ENCODE measurements around the gene FAM131A. TPM values are rescaled to one million over a fixed set of nuclear protein-coding genes. Genes with fewer than 3 reads are reported as not detected.

FAM131A gene
- polyA plus RNA-seq, 4 donors = 9.7 to 13.1 (median 10.8) TPM

GRCh38 chr3:184368116-184368515, 30.7 kb downstream of the FAM131A start:
- no peak overlapping the region for H3K4me3 ChIP-seq (ENCODE audit: low read depth in 1 of 3, low read length in 3 of 3)
- WGBS, 3 donors = 84 to 89% (median 84%) methylated on average over 9 of the region's 9 CpGs
- FAIRE-seq = no peak
- H3K9me3 ChIP-seq (ENCODE audit: control insufficient read depth in 2 of 2, insufficient read depth in 1 of 2, low read depth in 1 of 2, low read length in 1 of 2) = no peaks in the 10 kb centered on the region
- DNase-seq = no peak
- H3K27ac ChIP-seq (ENCODE audit: low read depth in 1 of 3, low read length in 2 of 3) = no peak overlapping the region
- peaks cover 5 to 36% (median 12%) of the 10 kb centered on the region in 3 donors for H3K36me3 ChIP-seq (ENCODE audit: control insufficient read depth in 3 of 3, insufficient read depth in 2 of 3, low read depth in 1 of 3, low read length in 3 of 3)
- peaks cover 0 to 34% (median 8%) of the 10 kb centered on the region in 3 donors for H3K4me1 ChIP-seq (ENCODE audit: control insufficient read depth in 3 of 3, insufficient read depth in 2 of 3, low read depth in 1 of 3, low read length in 2 of 3)
- H3K27me3 ChIP-seq (ENCODE audit: control insufficient read depth in 3 of 3, insufficient read depth in 3 of 3, low read length in 3 of 3) = no peaks in the 10 kb centered on the region

GRCh38 chr3:184368586-184369183, 31.3 kb downstream of the FAM131A start:
- no peak overlapping the region for H3K4me3 ChIP-seq (ENCODE audit: low read depth in 1 of 3, low read length in 3 of 3)
- peaks cover 0 to 34% (median 8%) of the 10 kb centered on the region in 3 donors for H3K4me1 ChIP-seq (ENCODE audit: control insufficient read depth in 3 of 3, insufficient read depth in 2 of 3, low read depth in 1 of 3, low read length in 2 of 3)
- no peaks in the 10 kb centered on the region for H3K27me3 ChIP-seq (ENCODE audit: control insufficient read depth in 3 of 3, insufficient read depth in 3 of 3, low read length in 3 of 3)
- FAIRE-seq (no peak), DNase-seq (no peak)
- no peak overlapping the region for H3K27ac ChIP-seq (ENCODE audit: low read depth in 1 of 3, low read length in 2 of 3)
- peaks cover 5 to 36% (median 12%) of the 10 kb centered on the region in 3 donors for H3K36me3 ChIP-seq (ENCODE audit: control insufficient read depth in 3 of 3, insufficient read depth in 2 of 3, low read depth in 1 of 3, low read length in 3 of 3)
- WGBS, 3 donors = 77 to 91% (median 86%) methylated on average over 3 of the region's 3 CpGs
- no peaks in the 10 kb centered on the region for H3K9me3 ChIP-seq (ENCODE audit: control insufficient read depth in 2 of 2, insufficient read depth in 1 of 2, low read depth in 1 of 2, low read length in 1 of 2)

GRCh38 chr3:184371570-184372018, 34.2 kb downstream of the FAM131A start:
- no peak overlapping the region for H3K27ac ChIP-seq (ENCODE audit: low read depth in 1 of 3, low read length in 2 of 3)
- no peaks in the 10 kb centered on the region for H3K9me3 ChIP-seq (ENCODE audit: control insufficient read depth in 2 of 2, insufficient read depth in 1 of 2, low read depth in 1 of 2, low read length in 1 of 2)
- H3K36me3 ChIP-seq (ENCODE audit: control insufficient read depth in 3 of 3, insufficient read depth in 2 of 3, low read depth in 1 of 3, low read length in 3 of 3) = peaks cover 5 to 19% (median 8%) of the 10 kb centered on the region in 3 donors
- no peak overlapping the region for H3K4me3 ChIP-seq (ENCODE audit: low read depth in 1 of 3, low read length in 3 of 3)
- WGBS, 3 donors = 34 to 47% (median 34%) methylated on average over 5 of the region's 5 CpGs
- FAIRE-seq (no peak), DNase-seq (peak; percentile 87 to 90)
- peaks cover 0 to 2% (median 0%) of the 10 kb centered on the region in 3 donors for H3K27me3 ChIP-seq (ENCODE audit: control insufficient read depth in 3 of 3, insufficient read depth in 3 of 3, low read length in 3 of 3)
- peaks cover 0 to 14% (median 2%) of the 10 kb centered on the region in 3 donors for H3K4me1 ChIP-seq (ENCODE audit: control insufficient read depth in 3 of 3, insufficient read depth in 2 of 3, low read depth in 1 of 3, low read length in 2 of 3)

GRCh38 chr3:184372296-184372821, 35.0 kb downstream of the FAM131A start:
- WGBS, 3 donors = 76 to 81% (median 78%) methylated on average over 8 of the region's 8 CpGs
- FAIRE-seq = no peak

GRCh38 chr3:184372911-184373310, 35.5 kb downstream of the FAM131A start:
- Histone ChIP-seq H3K4me1 (ENCODE audit: control insufficient read depth in 3 of 3, insufficient read depth in 2 of 3, low read depth in 1 of 3, low read length in 2 of 3) (peaks cover 0 to 12% (median 2%) of the 10 kb centered on the region in 3 donors), H3K27me3 (ENCODE audit: control insufficient read depth in 3 of 3, insufficient read depth in 3 of 3, low read length in 3 of 3) (peaks cover under 1 to 6% (median 2%) of the 10 kb centered on the region in 3 donors), H3K36me3 (ENCODE audit: control insufficient read depth in 3 of 3, insufficient read depth in 2 of 3, low read depth in 1 of 3, low read length in 3 of 3) (peaks cover 3 to 12% (median 5%) of the 10 kb centered on the region in 3 donors), H3K9me3 (ENCODE audit: control insufficient read depth in 2 of 2, insufficient read depth in 1 of 2, low read depth in 1 of 2, low read length in 1 of 2) (no peaks in the 10 kb centered on the region), H3K4me3 (ENCODE audit: low read depth in 1 of 3, low read length in 3 of 3) (no peak overlapping the region), H3K27ac (ENCODE audit: low read depth in 1 of 3, low read length in 2 of 3) (no peak overlapping the region)
- DNase-seq (no peak), FAIRE-seq (no peak)
- 23 to 69% (median 43%) methylated on average over 5 of the region's 5 CpGs for WGBS, 3 donors

More at GRCh38 chr3:184372296-184372821, 35.0 kb downstream of the FAM131A start:
- peaks cover 0 to 2% (median under 1%) of the 10 kb centered on the region in 3 donors for H3K27me3 ChIP-seq (ENCODE audit: control insufficient read depth in 3 of 3, insufficient read depth in 3 of 3, low read length in 3 of 3)
- no peak for DNase-seq
- peaks cover 3 to 16% (median 5%) of the 10 kb centered on the region in 3 donors for H3K36me3 ChIP-seq (ENCODE audit: control insufficient read depth in 3 of 3, insufficient read depth in 2 of 3, low read depth in 1 of 3, low read length in 3 of 3)
- no peak overlapping the region for H3K4me3 ChIP-seq (ENCODE audit: low read depth in 1 of 3, low read length in 3 of 3)
- H3K4me1 ChIP-seq (ENCODE audit: control insufficient read depth in 3 of 3, insufficient read depth in 2 of 3, low read depth in 1 of 3, low read length in 2 of 3) = peaks cover 0 to 10% (median 2%) of the 10 kb centered on the region in 3 donors
- H3K9me3 ChIP-seq (ENCODE audit: control insufficient read depth in 2 of 2, insufficient read depth in 1 of 2, low read depth in 1 of 2, low read length in 1 of 2) = no peaks in the 10 kb centered on the region
- no peak overlapping the region for H3K27ac ChIP-seq (ENCODE audit: low read depth in 1 of 3, low read length in 2 of 3)

GRCh38 chr3:184373422-184373821, 36.0 kb downstream of the FAM131A start:
- FAIRE-seq (no peak), DNase-seq (no peak)
- no peak overlapping the region for H3K4me3 ChIP-seq (ENCODE audit: low read depth in 1 of 3, low read length in 3 of 3)
- H3K4me1 ChIP-seq (ENCODE audit: control insufficient read depth in 3 of 3, insufficient read depth in 2 of 3, low read depth in 1 of 3, low read length in 2 of 3) = peaks cover 0 to 16% (median 2%) of the 10 kb centered on the region in 3 donors
- H3K27me3 ChIP-seq (ENCODE audit: control insufficient read depth in 3 of 3, insufficient read depth in 3 of 3, low read length in 3 of 3) = peaks cover 5 to 10% (median 6%) of the 10 kb centered on the region in 3 donors
- H3K9me3 ChIP-seq (ENCODE audit: control insufficient read depth in 2 of 2, insufficient read depth in 1 of 2, low read depth in 1 of 2, low read length in 1 of 2) = no peaks in the 10 kb centered on the region
- no peak overlapping the region for H3K27ac ChIP-seq (ENCODE audit: low read depth in 1 of 3, low read length in 2 of 3)
- WGBS, 3 donors = 68 to 77% (median 70%) methylated on average over 6 of the region's 6 CpGs
- H3K36me3 ChIP-seq (ENCODE audit: control insufficient read depth in 3 of 3, insufficient read depth in 2 of 3, low read depth in 1 of 3, low read length in 3 of 3) = peaks cover 2 to 8% (median 3%) of the 10 kb centered on the region in 3 donors

GRCh38 chr3:184375747-184376461, 38.5 kb downstream of the FAM131A start:
- no peak for DNase-seq
- H3K36me3 ChIP-seq (ENCODE audit: control insufficient read depth in 3 of 3, insufficient read depth in 2 of 3, low read depth in 1 of 3, low read length in 3 of 3) = no peaks in the 10 kb centered on the region
- 77 to 84% (median 81%) methylated on average over 12 of the region's 12 CpGs for WGBS, 3 donors
- no peak overlapping the region for H3K27ac ChIP-seq (ENCODE audit: low read depth in 1 of 3, low read length in 2 of 3)
- H3K27me3 ChIP-seq (ENCODE audit: control insufficient read depth in 3 of 3, insufficient read depth in 3 of 3, low read length in 3 of 3) = peaks cover 9 to 26% (median 13%) of the 10 kb centered on the region in 3 donors
- peaks cover 0 to 17% (median 2%) of the 10 kb centered on the region in 3 donors for H3K4me1 ChIP-seq (ENCODE audit: control insufficient read depth in 3 of 3, insufficient read depth in 2 of 3, low read depth in 1 of 3, low read length in 2 of 3)
- H3K9me3 ChIP-seq (ENCODE audit: control insufficient read depth in 2 of 2, insufficient read depth in 1 of 2, low read depth in 1 of 2, low read length in 1 of 2) = no peaks in the 10 kb centered on the region
- H3K4me3 ChIP-seq (ENCODE audit: low read depth in 1 of 3, low read length in 3 of 3) = no peak overlapping the region
- no peak for FAIRE-seq

- DNase-seq = no peak
- Histone ChIP-seq H3K27me3 (ENCODE audit: control insufficient read depth in 3 of 3, insufficient read depth in 3 of 3, low read length in 3 of 3) (peaks cover 14 to 40% (median 15%) of the 10 kb centered on the region in 3 donors), H3K4me3 (ENCODE audit: low read depth in 1 of 3, low read length in 3 of 3) (no peak overlapping the region), H3K27ac (ENCODE audit: low read depth in 1 of 3, low read length in 2 of 3) (no peak overlapping the region), H3K9me3 (ENCODE audit: control insufficient read depth in 2 of 2, insufficient read depth in 1 of 2, low read depth in 1 of 2, low read length in 1 of 2) (no peaks in the 10 kb centered on the region), H3K4me1 (ENCODE audit: control insufficient read depth in 3 of 3, insufficient read depth in 2 of 3, low read depth in 1 of 3, low read length in 2 of 3) (peaks cover 0 to 16% (median 0%) of the 10 kb centered on the region in 3 donors), H3K36me3 (ENCODE audit: control insufficient read depth in 3 of 3, insufficient read depth in 2 of 3, low read depth in 1 of 3, low read length in 3 of 3) (no peaks in the 10 kb centered on the region)
- no peak for FAIRE-seq
- WGBS, 3 donors = 71 to 80% (median 73%) methylated on average over 5 of the region's 5 CpGs
Observed at GRCh38 chr3:184377374-184377773, 40.0 kb downstream of the FAM131A start.
